H9 (cell line): ENCODE data around the gene BUB1. TPM values are rescaled to one million over a fixed set of nuclear protein-coding genes. Genes with fewer than 3 reads are reported as not detected.

ENCODE experiments used
- DNase-seq: peaks from one replicate; pipeline ENCODE4 v3.0.0-alpha.2; 2017
- H2AFZ ChIP-seq: one replicate; pipeline ENCODE4 v1.6.1; 2013; ENCODE audit warnings: mild to moderate bottlenecking, low read length, control low read depth, moderate library complexity
- H2AK5ac ChIP-seq: 2 replicates; pipeline ENCODE4 v1.6.1; 2013; ENCODE audit warnings: low read length, control low read depth, mixed read lengths; ENCODE audit not compliant: insufficient read length
- H2BK120ac ChIP-seq: one replicate; pipeline ENCODE4 v1.6.1; 2013; ENCODE audit warnings: low read depth, mild to moderate bottlenecking, low read length, control low read depth, inconsistent platforms; ENCODE audit not compliant: poor library complexity, severe bottlenecking
- H2BK12ac ChIP-seq: 2 replicates; pipeline ENCODE4 v1.6.1; 2013; ENCODE audit warnings: low read length, control low read depth, mixed read lengths, low read depth; ENCODE audit not compliant: insufficient read length
- H2BK15ac ChIP-seq: 2 replicates; pipeline ENCODE4 v1.6.1; 2013; ENCODE audit warnings: low read depth, low read length, control low read depth
- H2BK20ac ChIP-seq: one replicate; pipeline ENCODE4 v1.6.1; 2013; ENCODE audit warnings: low read depth, mild to moderate bottlenecking, low read length, control low read depth, inconsistent platforms; ENCODE audit not compliant: poor library complexity, severe bottlenecking
- H2BK5ac ChIP-seq: 2 replicates; pipeline ENCODE4 v1.6.1; 2013; ENCODE audit warnings: low read length, control low read depth, mixed read lengths; ENCODE audit not compliant: insufficient read length
- H3K14ac ChIP-seq: 2 replicates; pipeline ENCODE4 v1.6.1; 2013; ENCODE audit warnings: low read length, control low read depth; ENCODE audit not compliant: insufficient read depth
- H3K18ac ChIP-seq: 2 replicates; pipeline ENCODE4 v1.6.1; 2013; ENCODE audit warnings: low read depth, mild to moderate bottlenecking, mixed read lengths, low read length, control low read depth; ENCODE audit not compliant: insufficient read length
- H3K23ac ChIP-seq: 2 replicates; pipeline ENCODE4 v1.6.1; 2013; ENCODE audit warnings: low read length, control low read depth, mixed read lengths, low read depth; ENCODE audit not compliant: insufficient read length
- H3K23me2 ChIP-seq: 2 replicates; pipeline ENCODE4 v1.6.1; 2013; ENCODE audit warnings: low read depth, mild to moderate bottlenecking, mixed read lengths, low read length, control low read depth; ENCODE audit not compliant: insufficient read length, poor library complexity, severe bottlenecking
- H3K27ac ChIP-seq: 2 replicates; pipeline ENCODE4 v1.5.1; 2013; ENCODE audit warnings: low read length, control low read depth, mixed read lengths, low read depth; ENCODE audit not compliant: insufficient read length
- H3K27me3 ChIP-seq: 2 replicates; pipeline ENCODE4 v1.6.1; 2013; ENCODE audit warnings: low read length, control low read depth, inconsistent platforms; ENCODE audit not compliant: insufficient read depth
- H3K4ac ChIP-seq: 2 replicates; pipeline ENCODE4 v1.6.1; 2013; ENCODE audit warnings: low read depth, mild to moderate bottlenecking, control low read depth, inconsistent platforms, low read length, moderate library complexity
- H3K4me1 ChIP-seq: 2 replicates; pipeline ENCODE4 v1.6.1; 2013; ENCODE audit warnings: low read length, control low read depth, inconsistent platforms; ENCODE audit not compliant: insufficient read depth
- H3K4me2 ChIP-seq: 2 replicates; pipeline ENCODE4 v1.6.1; 2013; ENCODE audit warnings: low read length, control low read depth, mixed read lengths; ENCODE audit not compliant: insufficient read length, insufficient read depth
- H3K56ac ChIP-seq: 2 replicates; pipeline ENCODE4 v1.6.1; 2013; ENCODE audit warnings: low read depth, mild to moderate bottlenecking, mixed read lengths, low read length, control low read depth; ENCODE audit not compliant: insufficient read length
- H3K79me1 ChIP-seq: 2 replicates; pipeline ENCODE4 v1.6.1; 2013; ENCODE audit warnings: low read depth, mild to moderate bottlenecking, moderate library complexity, low read length, control low read depth, inconsistent platforms; ENCODE audit not compliant: insufficient read depth, poor library complexity, severe bottlenecking
- H3K79me2 ChIP-seq: 2 replicates; pipeline ENCODE4 v1.6.1; 2013; ENCODE audit warnings: low read length, control low read depth, inconsistent platforms; ENCODE audit not compliant: insufficient read depth
- H3K9ac ChIP-seq: 2 replicates; pipeline ENCODE4 v1.6.1; 2013; ENCODE audit warnings: low read length, control low read depth, mixed read lengths; ENCODE audit not compliant: insufficient read length; ENCODE audit errors: extremely low read depth
- H3K9me3 ChIP-seq: one replicate; pipeline ENCODE4 v1.6.1; 2013; ENCODE audit warnings: low read depth, low read length, inconsistent platforms; ENCODE audit not compliant: control insufficient read depth
- H3T11ph ChIP-seq: one replicate; pipeline ENCODE4 v1.6.1; 2013; ENCODE audit warnings: mild to moderate bottlenecking, low read length, control low read depth, inconsistent platforms
- H4K20me1 ChIP-seq: one replicate; pipeline ENCODE4 v1.6.1; 2013; ENCODE audit not compliant: control insufficient read depth, insufficient read length, insufficient read depth
- H4K5ac ChIP-seq: 2 replicates; pipeline ENCODE4 v1.6.1; 2013; ENCODE audit warnings: low read depth, mild to moderate bottlenecking, mixed read lengths, low read length, control low read depth; ENCODE audit not compliant: insufficient read length
- H4K8ac ChIP-seq: replicated peaks from 2 replicates; pipeline ENCODE4 v1.6.1; 2013; ENCODE audit warnings: low read length, control low read depth, mixed read lengths, low read depth; ENCODE audit not compliant: insufficient read length
- H4K91ac ChIP-seq: 2 replicates; pipeline ENCODE4 v1.6.1; 2013; ENCODE audit warnings: low read depth, mild to moderate bottlenecking, moderate library complexity, mixed read lengths, low read length, control low read depth; ENCODE audit not compliant: insufficient read length
- H3K27ac Mint-ChIP-seq, 3 experiments: 2 replicates in 2 of 3; 3 replicates in 1 of 3; pipeline ENCODE4 v1.8.0; 2020 to 2021; ENCODE audit warnings: mixed read lengths in 3 of 3, mild to moderate bottlenecking in 1 of 3, moderate library complexity in 1 of 3
- H3K27me3 Mint-ChIP-seq: 2 replicates; pipeline ENCODE4 v1.8.0; 2021; ENCODE audit warnings: low read depth, mild to moderate bottlenecking, moderate library complexity, mixed read lengths
- H3K36me3 Mint-ChIP-seq, 3 experiments: 2 replicates in 2 of 3; 3 replicates in 1 of 3; pipeline ENCODE4 v1.8.0; 2020 to 2021; ENCODE audit warnings: low read depth in 3 of 3, mixed read lengths in 3 of 3; ENCODE audit not compliant: insufficient read depth in 1 of 3
- H3K4me1 Mint-ChIP-seq, 2 experiments: 2 replicates each; pipeline ENCODE4 v1.8.0; 2020; ENCODE audit warnings: mixed read lengths in 2 of 2
- H3K4me3 Mint-ChIP-seq, 2 experiments: 2 replicates in 1 of 2; 3 replicates in 1 of 2; pipeline ENCODE4 v1.8.0; 2020 to 2021; ENCODE audit warnings: mild to moderate bottlenecking in 2 of 2, mixed read lengths in 2 of 2, moderate library complexity in 1 of 2
- H3K9me3 Mint-ChIP-seq, 2 experiments: 2 replicates in 1 of 2; 3 replicates in 1 of 2; pipeline ENCODE4 v1.8.0; 2020; ENCODE audit warnings: mild to moderate bottlenecking in 2 of 2, mixed read lengths in 2 of 2, moderate library complexity in 1 of 2
- CTCF ChIP-seq: fragments of 200-600 bp; sonication (generic); conservative IDR thresholded peaks from 3 replicates; pipeline ENCODE4 v1.8.0; 2021; ENCODE audit warnings: antibody characterized with exemption, mild to moderate bottlenecking
- WGBS: extraction: QIAGEN DNeasy Blood & Tissue Kit; methylation state at CpG from one replicate; pipeline ENCODE4 v1.1.7; 2013; ENCODE audit warnings: missing lambda C conversion rate, low lambda C conversion rate, mixed read lengths; ENCODE audit not compliant: insufficient read length; ENCODE audit errors: extremely low coverage; 5-methylcytosine and 5-hydroxymethylcytosine counted together
- total RNA-seq: library from RNA; stranded (reverse); gene quantifications from 2 replicates; pipeline ENCODE4 v1.2.1, GENCODE V29; 2021

BUB1 gene
- total RNA-seq, 1 experiment from 2014 or later, result 144 TPM

- no peak overlapping the region for H3K27ac Mint-ChIP-seq
- H3K9me3 Mint-ChIP-seq, result peaks cover 37 to 38% of the 10 kb centered on the region in 2 experiments
- Histone ChIP-seq H3K18ac (no peak overlapping the region), H4K20me1 (no peaks in the 10 kb centered on the region), H3K9me3 (no peaks in the 10 kb centered on the region), H2BK15ac (no peak overlapping the region), H3K79me1 (no peaks in the 10 kb centered on the region), H2BK20ac (no peak overlapping the region), H3K14ac (no peak overlapping the region), H3K4me1 (no peaks in the 10 kb centered on the region), H4K8ac (no peak overlapping the region), H4K5ac (no peak overlapping the region), H3K27ac (no peak overlapping the region), H3K4me2 (no peak overlapping the region), H2BK120ac (no peak overlapping the region), H3T11ph (no peak overlapping the region), H3K79me2 (peaks cover 3% of the 10 kb centered on the region; the same call in 1 of the 2 replicates), H3K4ac (no peak overlapping the region), H4K91ac (no peak overlapping the region), H2AFZ (no peak overlapping the region), H3K23ac (no peak overlapping the region), H2BK12ac (no peak overlapping the region), H3K56ac (no peak overlapping the region), H3K23me2 (peaks cover 7% of the 10 kb centered on the region), H2BK5ac (no peak overlapping the region), H2AK5ac (no peak overlapping the region), H3K9ac (no peak overlapping the region), H3K27me3 (no peaks in the 10 kb centered on the region; the same call in 1 of the 2 replicates)
- DNase-seq, result no peak
- H3K36me3 Mint-ChIP-seq, result peaks cover 3 to 35% (median 20%) of the 10 kb centered on the region in 3 experiments; a peak in 6 of 7 replicates
- no CpG with 5 or more reads among the region's 10 CpGs for WGBS
- H3K27me3 Mint-ChIP-seq, result peaks cover 1% of the 10 kb centered on the region; the same call in 1 of the 2 replicates
- H3K4me3 Mint-ChIP-seq, result no peak overlapping the region
- peaks cover 66 to 68% of the 10 kb centered on the region in 2 experiments for H3K4me1 Mint-ChIP-seq
- no peak for TF ChIP-seq CTCF
Observed at GRCh38 chr2:110682267-110682666, 4.4 kb upstream of the BUB1 start.
